ENCODE data around the gene TSPEAR. TPM values are rescaled to one million over a fixed set of nuclear protein-coding genes. Genes with fewer than 3 reads are reported as not detected.

The TSPEAR gene
- total and polyA plus RNA-seq, 9 of the 15 experiments (the other 6 are each of a cell fraction or from before 2014, with no cell fraction given): not detected

DNA sequence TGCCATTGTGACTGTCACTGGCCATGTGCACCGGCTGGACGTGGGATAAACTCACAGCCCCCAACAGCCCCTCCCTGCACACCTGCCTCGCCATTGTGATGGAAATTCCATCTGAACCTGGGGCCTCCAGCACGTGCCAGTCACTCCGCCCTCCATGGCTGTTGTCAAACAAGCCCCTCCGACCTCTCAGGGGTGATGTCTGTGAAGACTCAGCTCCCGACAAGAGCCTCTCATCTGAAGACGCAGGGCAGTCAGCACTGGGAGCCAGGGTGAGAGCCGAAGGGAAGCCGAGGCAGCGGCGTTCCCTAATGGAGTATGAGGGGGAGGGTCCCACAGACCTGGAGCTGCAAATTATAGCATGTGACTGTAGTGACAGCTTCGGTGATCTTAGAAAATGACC lies 158.7 kb downstream of the TSPEAR start (continued):
- TF ChIP-seq, protein P1, sequence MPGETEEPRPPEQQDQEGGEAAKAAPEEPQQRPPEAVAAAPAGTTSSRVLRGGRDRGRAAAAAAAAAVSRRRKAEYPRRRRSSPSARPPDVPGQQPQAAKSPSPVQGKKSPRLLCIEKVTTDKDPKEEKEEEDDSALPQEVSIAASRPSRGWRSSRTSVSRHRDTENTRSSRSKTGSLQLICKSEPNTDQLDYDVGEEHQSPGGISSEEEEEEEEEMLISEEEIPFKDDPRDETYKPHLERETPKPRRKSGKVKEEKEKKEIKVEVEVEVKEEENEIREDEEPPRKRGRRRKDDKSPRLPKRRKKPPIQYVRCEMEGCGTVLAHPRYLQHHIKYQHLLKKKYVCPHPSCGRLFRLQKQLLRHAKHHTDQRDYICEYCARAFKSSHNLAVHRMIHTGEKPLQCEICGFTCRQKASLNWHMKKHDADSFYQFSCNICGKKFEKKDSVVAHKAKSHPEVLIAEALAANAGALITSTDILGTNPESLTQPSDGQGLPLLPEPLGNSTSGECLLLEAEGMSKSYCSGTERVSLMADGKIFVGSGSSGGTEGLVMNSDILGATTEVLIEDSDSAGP (CRISPR knock-in tag; IDR thresholded peaks at IDR 0.05): no peak
- no peak for TF ChIP-seq KLF1 (tag; IDR thresholded peaks at IDR 0.05)
- TF ChIP-seq BCOR (IDR thresholded peaks at IDR 0.05): no peak
- no peak for TF ChIP-seq ZKSCAN1 (IDR thresholded peaks at IDR 0.05; ENCODE audit: low read depth, low read length)

DNA sequence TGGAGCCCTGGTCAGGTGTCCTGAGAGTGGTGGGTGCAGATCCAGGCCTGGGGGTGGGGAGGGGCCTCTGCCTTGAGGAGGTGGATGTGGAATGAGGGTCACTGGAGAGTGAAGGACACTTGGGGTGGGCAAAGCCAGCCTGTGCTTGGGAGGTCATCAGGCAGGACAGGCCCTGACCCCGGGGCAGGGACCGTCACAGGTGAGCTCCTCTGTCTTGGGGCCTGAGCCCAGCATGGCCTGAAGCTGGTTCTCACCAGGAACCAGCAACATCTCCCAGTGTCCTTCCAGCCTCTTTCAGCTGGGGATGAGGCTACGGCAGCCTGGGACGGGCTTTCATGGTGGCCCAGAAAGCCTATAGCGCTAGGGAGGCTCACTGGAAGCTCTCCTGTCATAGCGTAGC lies 159.2 kb downstream of the TSPEAR start:
- POLR2A ChIA-PET: no interaction called here
- Histone ChIP-seq H3K27ac (ENCODE audit: extremely low read depth, low read depth, low read length) (no peak overlapping the region), H3K79me2 (ENCODE audit: control insufficient read depth, insufficient read depth, low read length) (no peaks in the 10 kb centered on the region), H3K9me3 (replicated peaks; ENCODE audit: control insufficient read depth, insufficient read depth, low read depth, low read length) (no peaks in the 10 kb centered on the region), H3K9ac (ENCODE audit: insufficient read depth in 1 of 2, low read depth in 2 of 2, low read length in 2 of 2) (no peak overlapping the region), H3K9me1 (ENCODE audit: control insufficient read depth, insufficient read depth, low read length) (no peaks in the 10 kb centered on the region), H3K27me3 (ENCODE audit: control insufficient read depth in 2 of 2, insufficient read depth in 2 of 2, low read length in 2 of 2) (peaks cover 42 to 66% of the 10 kb centered on the region in 2 experiments), H3K4me1 (replicated peaks in 1 of 2; ENCODE audit: control insufficient read depth in 2 of 2, insufficient read depth in 2 of 2, low read length in 2 of 2) (peaks cover 0 to 4% of the 10 kb centered on the region in 2 experiments; a peak in 1 of 5 replicates), H2AFZ (ENCODE audit: low read depth, low read length) (no peak overlapping the region), H3K4me2 (ENCODE audit: insufficient read depth, low read length) (no peak overlapping the region), H4K20me1 (replicated peaks; ENCODE audit: control insufficient read depth, insufficient read depth, low read length) (0 out of 2 replicates have a peak, but pooled peaks cover 2% of the 10 kb centered on the region), H3K4me3 (no peak overlapping the region), H3K36me3 (ENCODE audit: control insufficient read depth, insufficient read depth, low read length) (no peaks in the 10 kb centered on the region)
- no peak for FAIRE-seq
- WGBS (ENCODE audit: insufficient coverage, low coverage, missing lambda C conversion rate): 3% methylated on average over 6 of the region's 6 CpGs
- BruUV-seq (replicated peaks): no TSS peak
- intact Hi-C loops (cut with micrococcal nuclease): no loop called here
- CTCF ChIA-PET (ENCODE audit: low intra/inter-chr PET ratio): no interaction called here
- TF ChIP-seq SP2 (IDR thresholded peaks at IDR 0.05; ENCODE audit: extremely low read depth, low read depth, low read length, poor library complexity, severe bottlenecking) (no peak), HNRNPL (IDR thresholded peaks at IDR 0.05; ENCODE audit: low read depth, low read length) (no peak), DDX20 (tag; IDR thresholded peaks at IDR 0.05; ENCODE audit: low read depth) (no peak), KDM2B (CRISPR knock-in tag; IDR thresholded peaks at IDR 0.05) (no peak), CC2D1A (IDR thresholded peaks at IDR 0.05) (no peak), DACH1 (IDR thresholded peaks at IDR 0.05; ENCODE audit: partially characterized antibody) (no peak), LARP7 (IDR thresholded peaks at IDR 0.05) (no peak)
- TF ChIP-seq, protein P2, sequence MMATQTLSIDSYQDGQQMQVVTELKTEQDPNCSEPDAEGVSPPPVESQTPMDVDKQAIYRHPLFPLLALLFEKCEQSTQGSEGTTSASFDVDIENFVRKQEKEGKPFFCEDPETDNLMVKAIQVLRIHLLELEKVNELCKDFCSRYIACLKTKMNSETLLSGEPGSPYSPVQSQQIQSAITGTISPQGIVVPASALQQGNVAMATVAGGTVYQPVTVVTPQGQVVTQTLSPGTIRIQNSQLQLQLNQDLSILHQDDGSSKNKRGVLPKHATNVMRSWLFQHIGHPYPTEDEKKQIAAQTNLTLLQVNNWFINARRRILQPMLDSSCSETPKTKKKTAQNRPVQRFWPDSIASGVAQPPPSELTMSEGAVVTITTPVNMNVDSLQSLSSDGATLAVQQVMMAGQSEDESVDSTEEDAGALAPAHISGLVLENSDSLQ (IDR thresholded peaks at IDR 0.05): no peak
- TF ChIP-seq, protein P1 (CRISPR knock-in tag; IDR thresholded peaks at IDR 0.05): no peak
- in situ Hi-C loops (cut with MboI): no loop called here
- no peak for DNase-seq (ENCODE audit: extremely low read depth in 1 of 4, low spot score in 3 of 4)
- ATAC-seq: no peak
